GM12891 (cell line): ENCODE results near the gene ARF1.

Experiments used
- POLR2A ChIP-seq: IDR thresholded peaks from 2 replicates; pipeline ENCODE4 v1.6.1; 2011; ENCODE audit warnings: low read depth, low read length, control low read depth
- POLR2AphosphoS5 ChIP-seq: IDR thresholded peaks from 2 replicates; pipeline ENCODE4 v1.6.1; 2011; ENCODE audit warnings: low read depth, low read length, control low read depth
- POU2F2 ChIP-seq: IDR thresholded peaks from 2 replicates; pipeline ENCODE4 v1.6.1; 2011; ENCODE audit warnings: low read depth, mild to moderate bottlenecking, control low read depth, low read length, moderate library complexity
- SPI1 ChIP-seq: IDR thresholded peaks from 2 replicates; pipeline ENCODE4 v1.6.1; 2011; ENCODE audit warnings: low read depth, low read length, control low read depth
- TAF1 ChIP-seq: IDR thresholded peaks from 2 replicates; pipeline ENCODE4 v1.6.1; 2011; ENCODE audit warnings: low read depth, low read length, control low read depth

- TF ChIP-seq POLR2A (no peak), POLR2AphosphoS5 (no peak), TAF1 (no peak), POU2F2 (no peak), SPI1 (no peak)
Observed at GRCh38 chr1:228101614-228101993, 19.1 kb downstream of the ARF1 start.
